NCI-H345 treated with DMSO at 0.1 percent for 48 hours (cell line): ENCODE data around the gene ZFP92.

ENCODE experiments used
- DNase-seq: peaks from one replicate; lab custom pipeline; 2025; ENCODE audit not compliant: unreplicated experiment; lab: John Stamatoyannopoulos, UW

ZFP92 gene

GRCh38 chrX:153434801-153435200 is 23.5 kb downstream of the ZFP92 start:
- no peak for DNase-seq

GRCh38 chrX:153435845-153436244 is 24.6 kb downstream of the ZFP92 start:
- DNase-seq: no peak

- no peak for DNase-seq
Measured at GRCh38 chrX:153438532-153438931, 27.3 kb downstream of the ZFP92 start.

- no peak for DNase-seq
Measured at GRCh38 chrX:153439977-153440376, 28.7 kb downstream of the ZFP92 start.

GRCh38 chrX:153440556-153441135 is 29.4 kb downstream of the ZFP92 start:
- DNase-seq: no peak

- no peak for DNase-seq
Measured at GRCh38 chrX:153441296-153441695, 30.0 kb downstream of the ZFP92 start.

GRCh38 chrX:153441981-153442380 is 30.7 kb downstream of the ZFP92 start:
- no peak for DNase-seq

- no peak for DNase-seq
Measured at GRCh38 chrX:153442463-153442862, 31.2 kb downstream of the ZFP92 start.

- DNase-seq: no peak
Measured at GRCh38 chrX:153443476-153444332, 32.4 kb downstream of the ZFP92 start.

- DNase-seq: no peak
Measured at GRCh38 chrX:153444333-153445011, 33.2 kb downstream of the ZFP92 start.

GRCh38 chrX:153445106-153445855 is 34.0 kb downstream of the ZFP92 start:
- DNase-seq: no peak

GRCh38 chrX:153445856-153446635 is 34.8 kb downstream of the ZFP92 start, which contains the start of gene TREX2:
Gene TREX2 (minus strand): TSS chrX:153446056. CDS start chrX:153445430, 626 bp downstream.
- no peak for DNase-seq

GRCh38 chrX:153446636-153446936 is 35.3 kb downstream of the ZFP92 start:
- no peak for DNase-seq

GRCh38 chrX:153446950-153447580 is 35.8 kb downstream of the ZFP92 start:
- DNase-seq: no peak

- no peak for DNase-seq
Measured at GRCh38 chrX:153447581-153447960, 36.3 kb downstream of the ZFP92 start.

- no peak for DNase-seq
Measured at GRCh38 chrX:153448556-153449367, 37.5 kb downstream of the ZFP92 start.

- DNase-seq: no peak
Measured at GRCh38 chrX:153449368-153450113, 38.3 kb downstream of the ZFP92 start.

GRCh38 chrX:153450114-153450948 is 39.1 kb downstream of the ZFP92 start:
- no peak for DNase-seq
